Smooth muscle cell (in vitro differentiated cells): Measurements from ENCODE around the gene JADE1. TPM values are rescaled to one million over a fixed set of nuclear protein-coding genes. Genes with fewer than 3 reads are reported as not detected.

Experiments
- DNase-seq: peaks from one replicate; lab custom pipeline; 2025; ENCODE audit not compliant: unreplicated experiment; lab: John Stamatoyannopoulos, UW
- H2AFZ ChIP-seq: fragments of 200-600 bp; sonication (generic); 2 replicates; pipeline ENCODE4 v1.6.0; 2016; ENCODE audit warnings: antibody characterized with exemption, low read depth, mild to moderate bottlenecking
- H3F3A ChIP-seq: fragments of 200-600 bp; sonication (generic); 2 replicates; pipeline ENCODE4 v1.6.0; 2017; ENCODE audit warnings: antibody characterized with exemption, low read depth
- H3K27ac ChIP-seq: fragments of 200-600 bp; sonication (generic); 2 replicates; pipeline ENCODE4 v1.5.1; 2016; ENCODE audit warnings: low read depth, mild to moderate bottlenecking
- H3K27me3 ChIP-seq: fragments of 200-600 bp; sonication (generic); 2 replicates; pipeline ENCODE4 v1.6.1; 2016; ENCODE audit warnings: low read depth, mild to moderate bottlenecking
- H3K36me3 ChIP-seq: fragments of 200-600 bp; sonication (generic); 2 replicates; pipeline ENCODE4 v1.5.1; 2016; ENCODE audit warnings: low read depth
- H3K4me1 ChIP-seq: fragments of 200-600 bp; sonication (generic); 2 replicates; pipeline ENCODE4 v1.5.1; 2016; ENCODE audit warnings: low read depth
- H3K4me2 ChIP-seq: fragments of 200-600 bp; sonication (generic); 2 replicates; pipeline ENCODE4 v1.6.0; 2016; ENCODE audit warnings: mild to moderate bottlenecking
- H3K4me3 ChIP-seq: fragments of 200-600 bp; sonication (generic); 2 replicates; pipeline ENCODE4 v1.5.1; 2016; ENCODE audit warnings: mild to moderate bottlenecking
- H3K79me2 ChIP-seq: fragments of 200-600 bp; sonication (generic); 2 replicates; pipeline ENCODE4 v1.6.0; 2016; ENCODE audit warnings: low read depth, mild to moderate bottlenecking
- H3K9ac ChIP-seq: fragments of 200-600 bp; sonication (generic); 2 replicates; pipeline ENCODE4 v1.6.0; 2016; ENCODE audit warnings: low read depth
- H3K9me3 ChIP-seq: fragments of 200-600 bp; sonication (generic); replicated peaks from 2 replicates; pipeline ENCODE4 v1.5.1; 2016; ENCODE audit warnings: low read depth
- H4K20me1 ChIP-seq: fragments of 200-600 bp; sonication (generic); 2 replicates; pipeline ENCODE4 v1.6.0; 2016; ENCODE audit warnings: low read depth
- WGBS: methylation state at CpG from one replicate; pipeline ENCODE4 v1.1.7; 2016; ENCODE audit warnings: low lambda C conversion rate; 5-methylcytosine and 5-hydroxymethylcytosine counted together
- polyA plus RNA-seq: library from polyadenylated mRNA; unstranded; fragments of >200 nt; fragmentation: Nextera tagmentation; extraction: Ambion mirVana; gene quantifications from 2 replicates; pipeline ENCODE4 v1.2.1, GENCODE V29; 2016
- total RNA-seq: library from RNA; depleted of rRNA; stranded (reverse); fragments of >200 nt; gene quantifications from 2 replicates; pipeline ENCODE4 v1.2.3, GENCODE V29; 2014
- TF ChIP-seq, protein P1 (sequence below): fragments of 200-600 bp; sonication (generic); IDR thresholded peaks from 2 replicates; pipeline ENCODE4 v1.5.1; 2017; ENCODE audit warnings: borderline replicate concordance, mild to moderate bottlenecking, antibody characterized with exemption; ENCODE audit not compliant: insufficient read depth, poor library complexity, severe bottlenecking

The JADE1 gene
- total and polyA plus RNA-seq, 2 experiments from 2014 or later = 7.4 to 9.8 TPM

DNA sequence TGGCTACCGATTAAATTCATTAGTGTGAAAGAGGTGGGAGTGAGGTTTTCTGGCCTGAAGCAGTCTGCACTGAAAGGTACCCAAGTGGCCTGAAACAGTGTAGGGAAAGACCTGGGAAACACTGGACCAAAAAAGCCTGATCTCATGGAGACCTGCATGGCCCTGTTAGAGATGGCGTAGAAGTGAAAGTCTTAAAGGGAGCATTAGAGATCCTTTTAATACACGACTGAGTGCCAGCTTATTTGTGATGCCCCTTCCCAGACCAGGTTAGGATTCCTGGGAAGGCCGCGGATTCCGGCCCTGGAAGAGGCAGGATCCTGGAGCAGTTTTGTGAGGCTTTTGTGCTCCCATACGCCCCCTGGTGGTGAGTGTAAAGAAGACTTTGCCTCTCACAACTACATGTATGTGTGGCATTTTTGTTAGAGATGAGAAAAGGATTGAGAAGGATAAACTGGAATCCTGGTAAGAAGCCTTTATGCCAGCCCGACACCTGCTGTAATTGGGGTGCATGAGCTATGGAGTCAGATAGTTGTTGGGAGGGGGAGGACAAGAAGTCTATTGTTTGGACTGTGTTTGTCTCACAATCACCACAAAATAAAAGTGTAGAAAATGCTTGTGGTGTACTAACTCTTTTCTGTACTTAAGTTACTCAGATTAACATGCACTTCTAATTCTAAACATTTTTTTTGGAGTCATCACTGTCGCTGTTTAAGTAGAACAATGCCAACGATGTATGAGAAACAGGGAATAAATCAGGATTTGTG is 54.0 kb downstream of the JADE1 start:
- H3K9ac ChIP-seq = no peak overlapping the region
- TF ChIP-seq, protein P1, sequence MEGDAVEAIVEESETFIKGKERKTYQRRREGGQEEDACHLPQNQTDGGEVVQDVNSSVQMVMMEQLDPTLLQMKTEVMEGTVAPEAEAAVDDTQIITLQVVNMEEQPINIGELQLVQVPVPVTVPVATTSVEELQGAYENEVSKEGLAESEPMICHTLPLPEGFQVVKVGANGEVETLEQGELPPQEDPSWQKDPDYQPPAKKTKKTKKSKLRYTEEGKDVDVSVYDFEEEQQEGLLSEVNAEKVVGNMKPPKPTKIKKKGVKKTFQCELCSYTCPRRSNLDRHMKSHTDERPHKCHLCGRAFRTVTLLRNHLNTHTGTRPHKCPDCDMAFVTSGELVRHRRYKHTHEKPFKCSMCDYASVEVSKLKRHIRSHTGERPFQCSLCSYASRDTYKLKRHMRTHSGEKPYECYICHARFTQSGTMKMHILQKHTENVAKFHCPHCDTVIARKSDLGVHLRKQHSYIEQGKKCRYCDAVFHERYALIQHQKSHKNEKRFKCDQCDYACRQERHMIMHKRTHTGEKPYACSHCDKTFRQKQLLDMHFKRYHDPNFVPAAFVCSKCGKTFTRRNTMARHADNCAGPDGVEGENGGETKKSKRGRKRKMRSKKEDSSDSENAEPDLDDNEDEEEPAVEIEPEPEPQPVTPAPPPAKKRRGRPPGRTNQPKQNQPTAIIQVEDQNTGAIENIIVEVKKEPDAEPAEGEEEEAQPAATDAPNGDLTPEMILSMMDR = peak; percentile 87
- H3K79me2 ChIP-seq = no peaks in the 10 kb centered on the region
- H3K9me3 ChIP-seq = no peaks in the 10 kb centered on the region
- no peaks in the 10 kb centered on the region for H3K36me3 ChIP-seq
- H3K27ac ChIP-seq = no peak overlapping the region
- H3K27me3 ChIP-seq = no peaks in the 10 kb centered on the region
- H3F3A ChIP-seq = peaks cover 22% of the 10 kb centered on the region
- H3K4me1 ChIP-seq = peaks cover 14% of the 10 kb centered on the region
- H4K20me1 ChIP-seq = no peaks in the 10 kb centered on the region
- no peak overlapping the region for H2AFZ ChIP-seq
- no peak overlapping the region for H3K4me2 ChIP-seq
- WGBS = 50% methylated on average over 10 of the region's 10 CpGs
- no peak overlapping the region for H3K4me3 ChIP-seq
- peak; percentile 56 for DNase-seq

DNA sequence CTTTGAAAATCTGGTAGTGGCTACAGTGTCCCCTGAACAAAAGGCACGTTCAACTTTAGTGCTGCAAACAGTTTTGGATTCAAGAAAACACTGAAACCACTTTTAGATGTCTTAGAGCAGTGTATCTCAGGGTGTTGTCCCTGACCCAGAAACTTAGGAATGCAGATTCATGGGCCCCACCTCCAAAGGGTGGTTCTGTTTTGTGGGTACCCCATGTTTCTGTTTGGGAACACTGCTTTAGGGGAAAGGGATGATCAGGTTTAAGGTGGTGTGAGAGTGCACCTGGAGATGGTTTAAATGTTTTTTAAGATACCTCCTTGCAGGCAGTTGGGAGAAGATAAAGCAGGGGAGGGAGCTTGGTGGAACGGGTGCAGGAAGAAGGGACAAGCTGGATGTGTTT is 55.6 kb downstream of the JADE1 start:
- Histone ChIP-seq H3K27ac (no peak overlapping the region), H3K36me3 (no peaks in the 10 kb centered on the region), H3K79me2 (no peaks in the 10 kb centered on the region), H3K27me3 (no peaks in the 10 kb centered on the region), H3K9ac (no peak overlapping the region), H3F3A (peaks cover 12% of the 10 kb centered on the region), H3K4me2 (no peak overlapping the region), H3K9me3 (no peaks in the 10 kb centered on the region), H2AFZ (no peak overlapping the region), H4K20me1 (no peaks in the 10 kb centered on the region), H3K4me1 (peaks cover 7% of the 10 kb centered on the region), H3K4me3 (no peak overlapping the region)
- TF ChIP-seq, protein P1 = no peak
- WGBS = 97% methylated on average over 2 of the region's 2 CpGs
- no peak for DNase-seq

DNA sequence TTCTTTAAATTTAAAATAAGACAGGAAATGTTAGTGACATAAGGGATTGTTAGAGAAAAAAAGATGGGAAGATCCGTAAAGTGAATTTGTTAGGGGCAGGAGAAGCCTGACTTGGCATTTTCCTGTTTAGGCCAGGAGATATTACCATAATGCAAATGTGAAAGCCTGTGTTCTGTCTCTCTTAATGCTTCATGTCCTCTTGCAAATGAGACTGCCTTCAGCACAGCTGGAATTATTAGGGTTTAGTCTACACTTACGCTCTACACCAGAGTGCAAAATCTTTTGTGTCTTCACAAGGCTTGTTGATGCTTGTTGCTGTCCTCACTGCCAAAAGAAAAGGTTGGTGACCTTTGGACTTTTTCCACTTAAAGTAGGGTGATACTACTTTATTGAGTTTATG is 56.8 kb downstream of the JADE1 start:
- Histone ChIP-seq H3K27me3 (no peaks in the 10 kb centered on the region), H3K27ac (no peak overlapping the region), H3K79me2 (no peaks in the 10 kb centered on the region), H4K20me1 (no peaks in the 10 kb centered on the region), H3F3A (peaks cover under 1% of the 10 kb centered on the region), H3K4me2 (no peak overlapping the region), H3K9ac (no peak overlapping the region), H3K9me3 (no peaks in the 10 kb centered on the region), H2AFZ (no peak overlapping the region), H3K4me1 (no peaks in the 10 kb centered on the region), H3K36me3 (no peaks in the 10 kb centered on the region), H3K4me3 (no peak overlapping the region)
- no peak for DNase-seq
- TF ChIP-seq, protein P1 = no peak
- WGBS = 91% methylated on average over 2 of the region's 2 CpGs

DNA sequence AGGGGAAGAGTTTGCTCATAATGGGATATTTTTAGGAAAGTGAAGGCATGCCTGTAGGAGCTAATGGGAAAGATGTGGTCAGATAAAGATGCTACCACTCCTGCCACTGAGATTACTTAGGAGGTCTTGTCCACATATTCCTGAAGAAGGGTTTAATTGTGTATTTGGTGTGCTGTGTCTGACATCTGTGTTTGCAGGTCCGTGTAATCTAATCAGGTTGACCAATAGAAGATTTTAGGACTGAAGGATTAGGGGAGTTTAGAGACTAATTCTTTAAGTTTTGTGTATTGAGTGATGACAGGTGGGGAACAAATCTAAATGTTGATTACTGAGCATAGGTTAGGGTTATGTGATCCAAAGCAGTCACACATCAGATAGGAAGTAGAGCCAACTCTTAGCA is 57.2 kb downstream of the JADE1 start:
- Histone ChIP-seq H3K27ac (no peak overlapping the region), H3K9ac (no peak overlapping the region), H2AFZ (no peak overlapping the region), H3K4me1 (no peaks in the 10 kb centered on the region), H3K79me2 (no peaks in the 10 kb centered on the region), H3K27me3 (no peaks in the 10 kb centered on the region), H4K20me1 (no peaks in the 10 kb centered on the region), H3K4me3 (no peak overlapping the region), H3F3A (no peaks in the 10 kb centered on the region), H3K9me3 (no peaks in the 10 kb centered on the region), H3K4me2 (no peak overlapping the region), H3K36me3 (no peaks in the 10 kb centered on the region)
- no peak for DNase-seq
- TF ChIP-seq, protein P1 = no peak
- WGBS = 87% methylated on average over 1 of the region's 1 CpG
